ENCODE results near the gene COL16A1.

COL16A1 gene

DNA sequence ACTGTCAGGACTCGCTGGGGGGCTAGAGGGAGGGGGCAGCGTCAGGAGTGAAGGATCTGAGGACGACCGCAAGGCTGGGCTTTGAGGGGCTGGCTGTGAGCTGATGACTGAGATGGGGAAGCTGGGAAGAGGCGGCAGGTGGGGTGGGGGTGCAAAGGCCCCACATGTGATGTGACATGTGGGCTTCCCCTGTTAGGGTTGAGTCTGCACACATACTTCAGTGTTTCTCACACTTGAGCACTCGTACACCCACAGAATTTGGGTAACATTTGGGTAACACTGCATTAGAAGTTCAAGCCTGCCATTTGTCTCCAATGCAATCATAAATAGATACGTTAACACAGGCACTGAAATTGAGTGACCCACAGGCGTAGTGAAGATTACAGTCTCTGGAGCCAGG is 16.2 kb downstream of the COL16A1 start:
- no peak for DNase-seq (ENCODE audit: low spot score)

DNA sequence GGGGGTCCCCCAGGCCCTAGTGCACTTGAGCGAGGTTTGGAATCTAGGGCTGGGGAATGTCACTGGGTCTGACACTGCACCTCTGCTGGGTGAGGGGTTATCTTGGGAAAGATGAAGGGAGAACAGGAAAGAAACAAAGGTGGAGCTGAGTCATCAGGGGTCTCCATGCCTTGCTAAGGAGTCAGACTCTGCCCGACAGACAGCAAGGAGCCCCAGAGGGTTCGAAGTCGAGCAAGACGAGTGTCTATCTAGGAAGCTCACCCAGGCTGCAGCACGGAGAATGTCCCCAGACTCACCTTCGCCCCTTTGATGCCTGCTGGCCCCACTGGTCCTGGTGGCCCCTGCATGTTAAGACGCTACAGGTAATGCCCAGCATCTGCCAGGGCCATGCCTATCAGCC is 18.0 kb downstream of the COL16A1 start:
- DNase-seq (ENCODE audit: low spot score): no peak

GRCh38 chr1:31683997-31684396 is 19.8 kb downstream of the COL16A1 start:
- no peak for DNase-seq (ENCODE audit: low spot score)

DNA sequence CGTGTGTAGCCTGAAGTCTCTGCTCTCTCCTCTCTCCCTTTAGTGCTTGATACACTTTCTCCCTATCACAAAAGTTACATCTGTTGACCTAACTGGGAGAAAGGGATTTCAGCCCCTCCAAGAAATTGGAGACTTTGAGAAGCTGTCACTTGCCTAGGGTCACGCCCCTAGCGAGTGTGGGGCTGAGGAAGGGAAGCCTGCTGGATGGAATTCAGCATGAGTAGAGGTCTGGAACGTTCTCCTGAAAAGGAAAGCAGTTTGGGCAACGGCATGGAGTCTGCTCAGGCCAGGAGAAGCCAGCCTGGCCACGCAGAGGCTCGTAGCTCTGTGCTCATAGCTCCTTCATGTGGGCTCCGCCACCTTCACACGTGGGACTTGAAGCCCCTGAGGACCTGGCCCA is 22.4 kb downstream of the COL16A1 start:
- DNase-seq (ENCODE audit: low spot score): no peak

- DNase-seq (ENCODE audit: low spot score): no peak
Measured at GRCh38 chr1:31679676-31680230, 24.1 kb downstream of the COL16A1 start.

- no peak for DNase-seq (ENCODE audit: low spot score)
Measured at GRCh38 chr1:31679091-31679490, 24.7 kb downstream of the COL16A1 start.

- DNase-seq (ENCODE audit: low spot score): no peak
Measured at GRCh38 chr1:31678681-31679080, 25.1 kb downstream of the COL16A1 start.

GRCh38 chr1:31677949-31678348 is 25.9 kb downstream of the COL16A1 start:
- no peak for DNase-seq (ENCODE audit: low spot score)

DNA sequence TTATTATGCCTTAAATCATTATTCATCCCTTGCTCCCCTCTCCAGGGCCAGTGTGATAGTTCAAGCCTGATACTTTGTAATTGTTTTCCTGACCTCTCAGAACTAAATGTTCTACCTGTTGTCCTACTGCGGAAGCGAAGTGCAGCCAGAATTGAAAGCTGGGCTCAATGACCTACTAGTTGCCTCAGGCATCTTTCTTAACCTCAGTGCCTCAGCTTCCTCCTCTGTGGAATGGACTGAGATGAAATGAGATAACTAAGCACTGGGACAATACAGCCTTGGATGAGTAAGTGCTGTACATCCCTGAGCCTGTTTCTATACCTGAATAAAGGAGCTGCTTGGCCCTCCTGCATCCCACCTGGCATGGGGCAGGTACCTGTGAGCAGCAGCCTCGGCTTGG is 26.4 kb downstream of the COL16A1 start:
- no peak for DNase-seq (ENCODE audit: low spot score)

GRCh38 chr1:31675756-31676155 is 28.1 kb downstream of the COL16A1 start:
- DNase-seq (ENCODE audit: low spot score): peak; percentile 19

GRCh38 chr1:31675161-31675560 is 28.7 kb downstream of the COL16A1 start:
- DNase-seq (ENCODE audit: low spot score): no peak

- DNase-seq (ENCODE audit: low spot score): no peak
Measured at GRCh38 chr1:31674626-31675025, 29.2 kb downstream of the COL16A1 start.

DNA sequence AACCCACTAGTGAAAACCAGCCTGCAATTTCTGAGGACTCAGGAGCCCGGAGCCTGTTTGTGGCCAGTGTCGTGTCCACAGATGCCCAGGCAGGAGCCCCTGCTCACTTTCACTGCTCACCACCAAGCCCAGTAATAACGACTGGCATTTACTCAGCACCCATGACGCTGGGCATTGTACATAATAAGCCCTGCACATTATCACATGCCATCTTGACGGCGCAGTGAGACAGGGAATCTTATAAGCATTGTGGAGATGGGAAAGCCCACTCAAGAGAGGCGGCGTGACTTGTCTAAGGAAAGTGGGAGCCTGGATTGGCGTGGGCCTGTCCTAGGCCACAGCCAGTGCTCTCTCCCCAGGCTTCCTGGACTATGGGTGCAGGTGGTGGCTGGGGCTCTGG is 30.4 kb downstream of the COL16A1 start:
- no peak for DNase-seq (ENCODE audit: low spot score)

- no peak for DNase-seq (ENCODE audit: low spot score)
Measured at GRCh38 chr1:31672986-31673385, 30.8 kb downstream of the COL16A1 start.

- DNase-seq (ENCODE audit: low spot score): no peak
Measured at GRCh38 chr1:31671561-31672201, 32.1 kb downstream of the COL16A1 start.

DNA sequence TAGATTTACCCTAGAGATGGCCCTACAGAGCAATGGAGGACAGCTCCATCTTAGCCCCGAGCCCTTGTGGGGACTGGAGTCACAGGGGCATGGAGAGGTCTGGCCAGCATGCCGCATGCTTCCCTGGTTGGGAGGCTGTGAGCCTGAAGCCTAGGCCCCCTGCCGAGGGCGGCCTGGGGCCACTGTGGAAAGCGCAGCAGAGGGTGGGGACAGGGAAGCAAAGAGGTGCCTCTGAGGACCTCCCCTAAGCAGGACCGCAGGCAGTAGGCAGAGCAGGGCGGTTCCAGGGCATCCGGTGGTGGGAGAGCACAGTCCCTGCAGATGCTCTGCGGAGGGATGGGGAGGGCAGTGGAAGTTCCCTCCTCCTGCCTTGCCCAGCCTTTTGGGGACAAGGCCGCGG is 32.7 kb downstream of the COL16A1 start:
- DNase-seq (ENCODE audit: low spot score): no peak

DNA sequence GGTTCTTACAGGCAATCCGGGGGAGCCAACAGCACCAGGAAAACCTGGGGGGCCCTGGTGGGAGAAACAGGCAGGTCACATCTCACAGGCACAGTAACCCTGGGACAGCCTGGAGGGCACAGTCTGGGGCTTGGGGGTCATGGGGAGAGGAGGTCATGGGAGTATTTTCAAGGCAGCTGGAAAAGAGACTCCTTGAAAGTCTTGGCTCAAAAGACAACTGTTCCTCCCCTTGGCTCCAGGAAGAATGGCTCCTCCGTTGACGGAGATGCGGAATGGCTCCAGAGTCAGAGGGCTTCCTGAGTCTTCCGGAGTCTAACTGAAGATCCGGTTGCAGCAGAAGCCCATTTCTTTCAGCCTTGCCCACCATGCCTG is 33.2 kb downstream of the COL16A1 start:
- no peak for DNase-seq (ENCODE audit: low spot score)

DNA sequence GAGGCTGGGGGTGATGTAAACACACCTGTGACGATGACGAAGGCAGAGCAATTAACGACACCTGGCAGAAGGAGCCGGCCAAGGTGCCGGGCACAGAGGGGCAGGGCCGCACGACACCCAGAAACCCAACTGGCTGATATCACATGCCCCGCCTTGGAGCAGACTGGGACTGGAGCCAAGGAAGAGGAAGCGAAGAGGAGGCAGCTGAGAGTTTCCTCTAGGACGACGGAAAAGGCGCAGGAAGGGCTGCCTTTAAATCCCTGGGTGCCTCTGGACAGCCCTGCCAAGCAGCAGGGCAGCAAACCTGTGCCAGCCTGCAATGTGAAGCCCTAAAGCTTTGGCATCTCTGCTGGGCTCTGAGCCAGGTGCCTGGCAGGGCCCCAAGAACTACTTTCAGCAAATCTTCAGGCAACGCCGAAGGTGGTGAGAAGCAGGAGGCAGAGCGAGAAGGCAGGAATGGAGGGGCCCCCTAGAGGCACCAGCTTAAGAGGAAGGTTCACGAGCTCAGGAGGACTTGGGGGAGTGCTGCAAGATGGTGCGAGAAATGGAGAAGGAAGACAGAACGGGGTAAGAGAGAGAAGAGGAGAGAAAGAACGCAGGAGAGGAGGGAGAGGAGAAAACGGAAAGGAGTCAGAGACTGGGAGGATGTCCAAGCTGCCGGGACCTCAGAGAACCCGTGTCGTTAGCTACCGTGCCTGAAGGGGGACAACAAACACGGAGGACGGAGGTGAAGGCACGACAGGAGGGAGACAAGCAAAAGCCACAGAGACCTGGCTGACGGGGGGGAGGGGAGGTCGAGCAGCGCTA is 33.8 kb downstream of the COL16A1 start:
- DNase-seq (ENCODE audit: low spot score): peak; percentile 91

- no peak for DNase-seq (ENCODE audit: low spot score)
Measured at GRCh38 chr1:31669433-31669785, 34.4 kb downstream of the COL16A1 start.

DNA sequence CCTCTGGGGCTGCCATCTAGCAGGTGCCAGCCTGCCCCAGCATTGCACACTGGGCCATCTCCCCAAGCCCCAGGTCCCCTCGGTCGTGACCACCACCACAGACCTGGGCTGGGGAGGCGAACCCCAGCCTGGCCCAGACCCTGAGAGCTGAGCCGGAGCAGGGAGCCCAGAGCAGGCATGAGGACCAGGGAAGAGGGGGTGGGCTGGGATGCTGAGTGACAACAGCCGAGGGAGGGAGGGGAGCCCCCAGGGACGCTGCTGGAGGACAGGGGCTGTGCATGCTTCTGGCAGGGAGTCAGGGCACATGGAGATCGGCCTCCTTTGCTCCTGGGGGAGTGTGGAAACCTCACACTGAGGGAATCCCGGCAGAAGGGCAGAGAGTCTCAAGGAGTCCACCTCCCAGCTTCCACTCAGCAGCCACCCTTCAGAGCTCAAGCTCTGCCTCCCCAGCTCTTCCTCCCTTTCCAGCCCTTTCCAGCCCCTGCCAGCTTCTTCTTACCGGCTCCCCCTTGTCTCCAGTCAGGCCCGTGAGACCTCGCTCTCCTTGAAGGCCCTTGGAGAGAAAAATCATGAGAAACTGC is 35.4 kb downstream of the COL16A1 start:
- DNase-seq (ENCODE audit: low spot score): no peak

DNA sequence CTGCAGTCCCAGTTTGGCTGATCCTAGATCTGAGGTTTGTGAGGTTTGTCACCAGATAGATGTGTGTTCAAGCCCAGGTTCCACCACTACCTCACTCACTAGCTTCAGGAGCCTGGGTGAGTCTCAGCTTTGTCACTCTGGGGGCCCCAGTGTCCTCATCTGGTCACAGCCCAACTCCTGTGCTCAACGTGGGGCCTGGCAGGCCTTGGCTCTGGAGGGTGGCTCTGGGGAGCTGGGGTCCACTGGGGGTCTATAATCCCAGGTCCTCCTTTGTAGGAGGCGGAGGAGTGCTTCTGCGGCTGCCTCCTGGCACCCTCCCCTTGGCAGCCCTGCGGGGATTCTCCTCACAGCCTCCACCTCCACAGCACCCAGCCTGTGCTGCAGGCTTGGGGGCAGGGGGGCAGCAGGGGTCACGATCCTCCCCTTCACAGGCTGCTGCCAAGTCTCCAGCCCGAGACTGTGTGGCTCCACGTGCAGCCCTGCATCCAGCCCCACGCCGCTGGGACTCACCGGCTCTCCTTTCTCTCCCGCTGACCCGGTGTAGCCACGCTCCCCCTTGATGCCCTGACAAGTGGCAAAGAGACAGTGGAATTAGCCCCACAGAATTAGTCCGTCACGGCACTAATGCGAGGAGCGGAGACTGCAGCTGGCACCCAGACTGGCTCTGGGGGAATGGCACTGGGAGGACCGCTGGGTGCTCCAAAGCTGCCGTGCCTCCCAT is 36.6 kb downstream of the COL16A1 start:
- DNase-seq (ENCODE audit: low spot score): no peak

DNA sequence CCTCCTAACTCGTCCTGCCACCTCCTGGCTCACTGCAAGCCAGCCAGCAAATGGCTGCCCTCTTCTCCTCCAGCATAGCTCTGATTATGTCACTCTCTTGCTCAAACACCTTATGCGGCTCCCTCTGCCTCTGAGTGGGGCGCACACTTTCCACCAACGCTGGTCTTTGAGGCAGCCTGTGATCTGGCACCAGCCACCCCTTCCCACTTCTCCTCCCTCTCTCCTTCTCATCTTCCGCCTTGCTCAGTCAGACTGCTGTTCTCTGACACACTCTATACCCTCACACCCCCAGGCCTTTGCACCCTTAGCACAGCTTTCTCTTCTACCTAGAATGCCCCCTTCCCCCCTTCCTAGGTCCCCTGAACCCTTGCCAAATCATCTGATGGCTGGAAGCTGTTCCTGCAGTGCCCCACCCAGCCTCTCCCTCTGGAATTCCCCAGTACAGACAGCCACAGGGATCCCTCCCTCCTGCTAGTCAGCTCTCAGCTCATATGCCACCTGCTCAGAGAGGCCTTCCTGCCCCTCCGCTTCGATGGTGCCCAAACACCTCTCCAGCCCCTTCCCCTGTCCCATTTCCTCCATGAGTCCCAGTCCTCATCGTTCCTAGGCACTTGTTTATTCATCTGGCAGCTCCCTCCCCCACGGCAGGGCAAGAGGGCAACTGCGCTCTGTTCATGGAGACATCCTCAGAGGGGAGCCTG is 37.4 kb downstream of the COL16A1 start:
- DNase-seq (ENCODE audit: low spot score): peak; percentile 73
